Caco-2 (cell line): ENCODE data around the gene PPM1L. TPM values are rescaled to one million over a fixed set of nuclear protein-coding genes. Genes with fewer than 3 reads are reported as not detected.
A peak's percentile ranks its signal among the peaks of the same experiment; 100 is the strongest.

ENCODE experiments used
- BruUV-seq: library from RNA; stranded (reverse); fragments of 400-500 nt; replicated peaks from 2 replicates; lab custom pipeline; 2021; lab: Mats Ljungman, UMichigan
- CTCF ChIA-PET: fragments of 300-600 bp; sonication (Branson Sonifier 250); formaldehyde crosslinking; loops from one replicate; lab custom pipeline; 2022; ENCODE audit warnings: antibody characterized with exemption; lab: Charles Lee
- POLR2A ChIA-PET: fragments of 300-600 bp; sonication (Branson Sonifier 250); formaldehyde crosslinking; loops from one replicate; lab custom pipeline; 2022; ENCODE audit warnings: antibody characterized with exemption; lab: Charles Lee
- DNase-seq, 2 experiments: peaks; one replicate each; pipeline versions ENCODE4 v3.0.0 to v3.0.0-alpha.2; 2020 to 2022
- H3K27me3 ChIP-seq: replicated peaks from 2 replicates; pipeline ENCODE4 v1.6.0; 2011; ENCODE audit warnings: low read length; ENCODE audit not compliant: control insufficient read depth, insufficient read depth
- H3K36me3 ChIP-seq: 2 replicates; pipeline ENCODE4 v1.5.1; 2011; ENCODE audit warnings: low read length; ENCODE audit not compliant: control insufficient read depth, insufficient read depth
- H3K4me1 ChIP-seq: fragments of 250-450 bp; sonication (Bioruptor Pico); 2 replicates; pipeline ENCODE4 v1.5.1; 2020; ENCODE audit warnings: mild to moderate bottlenecking
- H3K4me3 ChIP-seq: 2 replicates; pipeline ENCODE4 v1.5.1; 2011; ENCODE audit warnings: low read depth, mild to moderate bottlenecking, control low read depth, low read length
- H3K9me3 ChIP-seq: fragments of 250-450 bp; sonication (Bioruptor Pico); 2 replicates; pipeline ENCODE4 v1.5.1; 2020; ENCODE audit warnings: mild to moderate bottlenecking, moderate library complexity
- H3K27ac Mint-ChIP-seq: one replicate; pipeline ENCODE4 v1.8.0; 2022; ENCODE audit warnings: mixed read lengths; ENCODE audit not compliant: unreplicated experiment
- H3K27me3 Mint-ChIP-seq: one replicate; pipeline ENCODE4 v1.8.0; 2022; ENCODE audit warnings: mixed read lengths; ENCODE audit not compliant: insufficient read depth, unreplicated experiment
- H3K36me3 Mint-ChIP-seq: one replicate; pipeline ENCODE4 v1.8.0; 2022; ENCODE audit warnings: mild to moderate bottlenecking, mixed read lengths; ENCODE audit not compliant: insufficient read depth, unreplicated experiment
- H3K4me1 Mint-ChIP-seq: one replicate; pipeline ENCODE4 v1.8.0; 2022; ENCODE audit warnings: low read depth, mixed read lengths; ENCODE audit not compliant: unreplicated experiment
- H3K4me3 Mint-ChIP-seq: one replicate; pipeline ENCODE4 v1.8.0; 2022; ENCODE audit warnings: mild to moderate bottlenecking, moderate library complexity, mixed read lengths; ENCODE audit not compliant: unreplicated experiment
- H3K9me3 Mint-ChIP-seq: one replicate; pipeline ENCODE4 v1.8.0; 2022; ENCODE audit warnings: mixed read lengths; ENCODE audit not compliant: unreplicated experiment
- intact Hi-C: fragments of 100-400 bp; cut with micrococcal nuclease; formaldehyde crosslinking; loops from one replicate; pipeline ENCODE4 v1.10.0; 2022; ENCODE audit not compliant: unreplicated experiment
- total RNA-seq: library from RNA; stranded (reverse); gene quantifications from 2 replicates; pipeline ENCODE4 v1.2.3, GENCODE V29; 2022
- TF ChIP-seq, protein P1 (sequence below), 2 experiments: fragments of 200-600 bp in 1 of 2; IDR thresholded peaks; 1 replicate in 1 of 2; 2 replicates in 1 of 2; pipeline versions ENCODE4 v1.5.1 to v1.8.0; 2011 to 2022; ENCODE audit warnings: antibody characterized with exemption in 1 of 2, control low read depth in 1 of 2, inconsistent platforms in 1 of 2, low read depth in 1 of 2, low read length in 1 of 2, mild to moderate bottlenecking in 1 of 2, moderate library complexity in 1 of 2; ENCODE audit not compliant: insufficient read depth in 1 of 2, severe bottlenecking in 1 of 2, unreplicated experiment in 1 of 2

Gene PPM1L
- total RNA-seq, 1 experiment from 2014 or later, result 2.0 TPM

- Mint-ChIP-seq H3K9me3 (no peaks in the 10 kb centered on the region), H3K4me3 (no peak overlapping the region), H3K27ac (no peak overlapping the region), H3K36me3 (no peaks in the 10 kb centered on the region), H3K4me1 (no peaks in the 10 kb centered on the region), H3K27me3 (peaks cover 11% of the 10 kb centered on the region)
- no peak for DNase-seq
- TF ChIP-seq, protein P1, sequence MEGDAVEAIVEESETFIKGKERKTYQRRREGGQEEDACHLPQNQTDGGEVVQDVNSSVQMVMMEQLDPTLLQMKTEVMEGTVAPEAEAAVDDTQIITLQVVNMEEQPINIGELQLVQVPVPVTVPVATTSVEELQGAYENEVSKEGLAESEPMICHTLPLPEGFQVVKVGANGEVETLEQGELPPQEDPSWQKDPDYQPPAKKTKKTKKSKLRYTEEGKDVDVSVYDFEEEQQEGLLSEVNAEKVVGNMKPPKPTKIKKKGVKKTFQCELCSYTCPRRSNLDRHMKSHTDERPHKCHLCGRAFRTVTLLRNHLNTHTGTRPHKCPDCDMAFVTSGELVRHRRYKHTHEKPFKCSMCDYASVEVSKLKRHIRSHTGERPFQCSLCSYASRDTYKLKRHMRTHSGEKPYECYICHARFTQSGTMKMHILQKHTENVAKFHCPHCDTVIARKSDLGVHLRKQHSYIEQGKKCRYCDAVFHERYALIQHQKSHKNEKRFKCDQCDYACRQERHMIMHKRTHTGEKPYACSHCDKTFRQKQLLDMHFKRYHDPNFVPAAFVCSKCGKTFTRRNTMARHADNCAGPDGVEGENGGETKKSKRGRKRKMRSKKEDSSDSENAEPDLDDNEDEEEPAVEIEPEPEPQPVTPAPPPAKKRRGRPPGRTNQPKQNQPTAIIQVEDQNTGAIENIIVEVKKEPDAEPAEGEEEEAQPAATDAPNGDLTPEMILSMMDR (IDR thresholded peaks at IDR 0.05; ENCODE audit: insufficient read depth in 1 of 2, low read depth in 1 of 2, low read length in 1 of 2, severe bottlenecking in 1 of 2, unreplicated experiment in 1 of 2), result no peak
- no peaks in the 10 kb centered on the region for H3K27me3 ChIP-seq
- no peak overlapping the region for H3K4me3 ChIP-seq
- no TSS peak for BruUV-seq
- POLR2A ChIA-PET, result no interaction called here
- intact Hi-C loops, result no loop called here
- no peaks in the 10 kb centered on the region for H3K4me1 ChIP-seq
- H3K9me3 ChIP-seq, result no peaks in the 10 kb centered on the region
- H3K36me3 ChIP-seq, result no peaks in the 10 kb centered on the region
- CTCF ChIA-PET, result no interaction called here
Measured at GRCh38 chr3:160916472-160916871, 160.4 kb downstream of the PPM1L start.

GRCh38 chr3:160919942-160920341 lies 163.9 kb downstream of the PPM1L start:
- POLR2A ChIA-PET, result no interaction called here
- peaks cover 11% of the 10 kb centered on the region for H3K27me3 Mint-ChIP-seq
- no peaks in the 10 kb centered on the region for H3K27me3 ChIP-seq
- H3K36me3 Mint-ChIP-seq, result no peaks in the 10 kb centered on the region
- no peaks in the 10 kb centered on the region for H3K36me3 ChIP-seq
- no peaks in the 10 kb centered on the region for H3K9me3 ChIP-seq
- DNase-seq, result no peak
- CTCF ChIA-PET, result interaction anchor here (0.6 kb wide), 1 partner anchor 14 kb away, joined by 4 read pairs; no protein-coding TSS in a partner anchor
- intact Hi-C loops, result no loop called here
- H3K4me1 Mint-ChIP-seq, result no peaks in the 10 kb centered on the region
- no peaks in the 10 kb centered on the region for H3K4me1 ChIP-seq
- no TSS peak for BruUV-seq
- no peak overlapping the region for H3K27ac Mint-ChIP-seq
- no peak overlapping the region for H3K4me3 Mint-ChIP-seq
- no peak overlapping the region for H3K4me3 ChIP-seq
- TF ChIP-seq, protein P1 (IDR thresholded peaks at IDR 0.05; ENCODE audit: insufficient read depth in 1 of 2, low read depth in 1 of 2, low read length in 1 of 2, severe bottlenecking in 1 of 2, unreplicated experiment in 1 of 2), result no peak
- H3K9me3 Mint-ChIP-seq, result no peaks in the 10 kb centered on the region

- no peaks in the 10 kb centered on the region for H3K4me1 Mint-ChIP-seq
- POLR2A ChIA-PET, result interaction anchor here (0.6 kb wide), 1 partner anchor 676 kb away, joined by 4 read pairs; no protein-coding TSS in a partner anchor
- Histone ChIP-seq H3K27me3 (no peaks in the 10 kb centered on the region), H3K4me3 (no peak overlapping the region), H3K4me1 (no peaks in the 10 kb centered on the region), H3K9me3 (no peaks in the 10 kb centered on the region), H3K36me3 (no peaks in the 10 kb centered on the region)
- H3K27me3 Mint-ChIP-seq, result peaks cover 14% of the 10 kb centered on the region
- no peak overlapping the region for H3K27ac Mint-ChIP-seq
- intact Hi-C loops, result loop anchor here (1.0 kb wide), 3 partner anchors 21 to 503 kb away; no protein-coding TSS in a partner anchor
- BruUV-seq, result no TSS peak
- TF ChIP-seq, protein P1 (IDR thresholded peaks at IDR 0.05; ENCODE audit: insufficient read depth in 1 of 2, low read depth in 1 of 2, low read length in 1 of 2, severe bottlenecking in 1 of 2, unreplicated experiment in 1 of 2), result peak; percentile 80 to 89
- peak in 1 of 2 experiments; percentile 41 for DNase-seq
- H3K36me3 Mint-ChIP-seq, result no peaks in the 10 kb centered on the region
- CTCF ChIA-PET, result no interaction called here
- no peak overlapping the region for H3K4me3 Mint-ChIP-seq
- H3K9me3 Mint-ChIP-seq, result no peaks in the 10 kb centered on the region
Measured at GRCh38 chr3:160921020-160921635, 165.1 kb downstream of the PPM1L start.
